AG04450 (cell line): Measurements from ENCODE around the gene KRT40. TPM values are rescaled to one million over a fixed set of nuclear protein-coding genes. Genes with fewer than 3 reads are reported as not detected.
"Not testable (repeated sequence)": the region's sequence is repeated elsewhere in the genome, so short reads cannot be mapped to it uniquely, and the experiment has no call there.

Experiments used
- CTCF ChIA-PET: fragments of 300-600, 350-600 bp; formaldehyde crosslinking; extraction: SDS; loops from one replicate; lab custom pipeline; 2022; ENCODE audit warnings: antibody characterized with exemption, inconsistent platforms; lab: Charles Lee
- POLR2A ChIA-PET: fragments of 350-600 bp; formaldehyde crosslinking; extraction: SDS; loops from one replicate; lab custom pipeline; 2021; ENCODE audit warnings: antibody characterized with exemption, inconsistent platforms; lab: Yijun Ruan, JAX
- DNase-seq: peaks from one replicate; pipeline ENCODE4 v3.0.0-alpha.2; 2011; ENCODE audit warnings: low read depth, low spot score
- H3K27ac ChIP-seq: one replicate; pipeline ENCODE4 v1.5.1; 2012; ENCODE audit warnings: low read depth, low read length, control low read depth
- H3K27me3 ChIP-seq: one replicate; pipeline ENCODE4 v1.6.0; 2012; ENCODE audit warnings: low read length; ENCODE audit not compliant: control insufficient read depth, insufficient read depth
- H3K4me3 ChIP-seq: 2 replicates; pipeline ENCODE4 v1.5.1; 2011; ENCODE audit warnings: mild to moderate bottlenecking, low read depth, low read length, control low read depth
- H3K9me3 ChIP-seq: 2 replicates; pipeline ENCODE4 v1.5.1; 2012; ENCODE audit warnings: low read length; ENCODE audit not compliant: control insufficient read depth, insufficient read depth
- CTCF ChIP-seq: IDR thresholded peaks from 2 replicates; pipeline ENCODE4 v1.5.1; 2011; ENCODE audit warnings: low read depth, low read length, control low read depth, inconsistent platforms
- polyA plus RNA-seq: library from polyadenylated mRNA; depleted of rRNA; stranded (reverse); fragments of >200 nt; gene quantifications from 2 replicates; pipeline ENCODE4 v1.2.3, GENCODE V29; 2011

KRT40 gene
- polyA plus RNA-seq, 1 experiment, result not detected

- DNase-seq, result no peak
- Histone ChIP-seq H3K27me3 (no peaks in the 10 kb centered on the region), H3K9me3 (no peaks in the 10 kb centered on the region), H3K27ac (no peak overlapping the region), H3K4me3 (no peak overlapping the region)
- ChIA-PET CTCF (no interaction called here), POLR2A (no interaction called here)
- TF ChIP-seq CTCF, result no peak
Observed at GRCh38 chr17:41001795-41002194, 17.7 kb upstream of the KRT40 start.

- H3K9me3 ChIP-seq, CTCF ChIA-PET, DNase-seq, H3K4me3 ChIP-seq, POLR2A ChIA-PET, H3K27ac ChIP-seq, H3K27me3 ChIP-seq: not testable (repeated sequence)
Observed at GRCh38 chr17:40999563-40999962, 15.4 kb upstream of the KRT40 start, which contains the start of gene KRTAP3-2. Gene KRTAP3-2 (minus strand): TSS chr17:40999906. CDS start chr17:40999853, 53 bp downstream.

- no peak overlapping the region for H3K4me3 ChIP-seq
- no peak for DNase-seq
- POLR2A ChIA-PET, result no interaction called here
- CTCF ChIA-PET, result no interaction called here
- TF ChIP-seq CTCF, result no peak
- no peaks in the 10 kb centered on the region for H3K9me3 ChIP-seq
- no peaks in the 10 kb centered on the region for H3K27me3 ChIP-seq
- H3K27ac ChIP-seq, result no peak overlapping the region
Observed at GRCh38 chr17:40997361-40997760, 13.2 kb upstream of the KRT40 start.

GRCh38 chr17:40996829-40997228, 12.7 kb upstream of the KRT40 start:
- H3K9me3 ChIP-seq, result no peaks in the 10 kb centered on the region
- TF ChIP-seq CTCF, result no peak
- H3K4me3 ChIP-seq, result no peak overlapping the region
- no peak overlapping the region for H3K27ac ChIP-seq
- CTCF ChIA-PET, result no interaction called here
- no peaks in the 10 kb centered on the region for H3K27me3 ChIP-seq
- DNase-seq, result no peak
- POLR2A ChIA-PET, result interaction anchor here (0.6 kb wide), 1 partner anchor 1719 kb away, joined by 7 read pairs; no protein-coding TSS in a partner anchor

- ChIA-PET POLR2A (no interaction called here), CTCF (no interaction called here)
- Histone ChIP-seq H3K27ac (no peak overlapping the region), H3K9me3 (no peaks in the 10 kb centered on the region), H3K4me3 (no peak overlapping the region), H3K27me3 (no peaks in the 10 kb centered on the region)
- DNase-seq, result no peak
- TF ChIP-seq CTCF, result no peak
Observed at GRCh38 chr17:40995116-40995515, 11.0 kb upstream of the KRT40 start.

GRCh38 chr17:40993839-40994238, 9.7 kb upstream of the KRT40 start, which contains the start of gene KRTAP3-3:
Gene KRTAP3-3 (minus strand): TSS chr17:40994164. CDS start chr17:40994097, 67 bp downstream.
- no peak for DNase-seq
- Histone ChIP-seq H3K27ac (no peak within 1 kb of the TSS), H3K4me3 (no peak within 1 kb of the TSS), H3K9me3 (no peaks in the 10 kb centered on the region), H3K27me3 (no peaks in the 10 kb centered on the region)
- no peak for TF ChIP-seq CTCF
- CTCF ChIA-PET, result no interaction called here
- POLR2A ChIA-PET, result no interaction called here
